Measurements from ENCODE around the gene ATP8B4. TPM values are rescaled to one million over a fixed set of nuclear protein-coding genes. Genes with fewer than 3 reads are reported as not detected.
"Not testable (repeated sequence)": the region's sequence is repeated elsewhere in the genome, so short reads cannot be mapped to it uniquely, and the experiment has no call there.

The ATP8B4 gene, protein sequence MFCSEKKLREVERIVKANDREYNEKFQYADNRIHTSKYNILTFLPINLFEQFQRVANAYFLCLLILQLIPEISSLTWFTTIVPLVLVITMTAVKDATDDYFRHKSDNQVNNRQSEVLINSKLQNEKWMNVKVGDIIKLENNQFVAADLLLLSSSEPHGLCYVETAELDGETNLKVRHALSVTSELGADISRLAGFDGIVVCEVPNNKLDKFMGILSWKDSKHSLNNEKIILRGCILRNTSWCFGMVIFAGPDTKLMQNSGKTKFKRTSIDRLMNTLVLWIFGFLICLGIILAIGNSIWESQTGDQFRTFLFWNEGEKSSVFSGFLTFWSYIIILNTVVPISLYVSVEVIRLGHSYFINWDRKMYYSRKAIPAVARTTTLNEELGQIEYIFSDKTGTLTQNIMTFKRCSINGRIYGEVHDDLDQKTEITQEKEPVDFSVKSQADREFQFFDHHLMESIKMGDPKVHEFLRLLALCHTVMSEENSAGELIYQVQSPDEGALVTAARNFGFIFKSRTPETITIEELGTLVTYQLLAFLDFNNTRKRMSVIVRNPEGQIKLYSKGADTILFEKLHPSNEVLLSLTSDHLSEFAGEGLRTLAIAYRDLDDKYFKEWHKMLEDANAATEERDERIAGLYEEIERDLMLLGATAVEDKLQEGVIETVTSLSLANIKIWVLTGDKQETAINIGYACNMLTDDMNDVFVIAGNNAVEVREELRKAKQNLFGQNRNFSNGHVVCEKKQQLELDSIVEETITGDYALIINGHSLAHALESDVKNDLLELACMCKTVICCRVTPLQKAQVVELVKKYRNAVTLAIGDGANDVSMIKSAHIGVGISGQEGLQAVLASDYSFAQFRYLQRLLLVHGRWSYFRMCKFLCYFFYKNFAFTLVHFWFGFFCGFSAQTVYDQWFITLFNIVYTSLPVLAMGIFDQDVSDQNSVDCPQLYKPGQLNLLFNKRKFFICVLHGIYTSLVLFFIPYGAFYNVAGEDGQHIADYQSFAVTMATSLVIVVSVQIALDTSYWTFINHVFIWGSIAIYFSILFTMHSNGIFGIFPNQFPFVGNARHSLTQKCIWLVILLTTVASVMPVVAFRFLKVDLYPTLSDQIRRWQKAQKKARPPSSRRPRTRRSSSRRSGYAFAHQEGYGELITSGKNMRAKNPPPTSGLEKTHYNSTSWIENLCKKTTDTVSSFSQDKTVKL
- polyA plus RNA-seq (2013, experiment 1 of 2; ENCODE audit: insufficient read length), result 0.06 TPM
- 0.22 TPM for polyA plus RNA-seq (2013, experiment 2 of 2; ENCODE audit: insufficient read length)

- no peak for DNase-seq
Measured at GRCh38 chr15:50119063-50120040, at the start of gene ATP8B4. ATP8B4 (minus strand) TSS chr15:50119233; CDS start chr15:50106966, 12,267 bp downstream.

DNA sequence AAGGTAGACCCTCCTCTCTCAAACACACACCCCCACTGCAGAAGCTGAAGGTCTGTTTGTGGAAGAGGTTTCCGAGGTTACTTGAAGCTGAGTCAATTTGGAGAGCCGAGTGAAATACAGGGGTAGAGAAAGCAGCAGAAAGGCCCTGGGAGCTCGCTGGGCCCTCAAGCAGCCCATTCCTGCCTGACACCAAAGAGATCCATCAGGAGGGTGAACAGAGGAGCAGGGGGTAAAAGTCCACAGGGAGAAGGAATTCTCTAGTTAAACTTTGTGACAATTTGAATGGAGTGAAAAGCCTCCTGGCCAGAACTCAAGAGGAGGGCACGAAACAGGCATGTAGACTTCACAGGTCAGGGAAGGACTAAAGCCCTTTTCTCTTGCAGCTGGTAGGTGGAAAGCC lies 49.3 kb upstream of the ATP8B4 start:
- DNase-seq, result no peak

DNA sequence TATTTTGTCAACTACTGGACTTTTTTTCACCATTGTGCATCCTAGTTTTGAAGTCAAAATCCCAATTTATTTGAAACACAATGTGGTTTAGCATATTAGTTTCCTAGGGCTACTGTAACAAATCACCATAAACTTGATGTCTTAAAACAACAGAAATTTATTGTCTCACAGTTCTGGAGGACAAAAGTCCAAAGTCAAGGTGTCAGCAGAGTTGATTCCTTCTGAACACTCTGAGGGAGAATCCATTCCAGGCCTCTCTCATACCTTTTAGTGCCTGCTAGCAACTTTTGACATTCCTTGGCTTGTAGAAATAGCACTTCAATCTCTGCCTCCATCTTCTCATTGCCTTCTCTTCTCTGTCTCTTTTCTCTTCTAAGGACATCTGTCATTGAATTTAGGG lies 48.1 kb upstream of the ATP8B4 start:
- DNase-seq, result no peak

- DNase-seq, result peak; percentile 60
Measured at GRCh38 chr15:50166216-50166615, 47.2 kb upstream of the ATP8B4 start.

DNA sequence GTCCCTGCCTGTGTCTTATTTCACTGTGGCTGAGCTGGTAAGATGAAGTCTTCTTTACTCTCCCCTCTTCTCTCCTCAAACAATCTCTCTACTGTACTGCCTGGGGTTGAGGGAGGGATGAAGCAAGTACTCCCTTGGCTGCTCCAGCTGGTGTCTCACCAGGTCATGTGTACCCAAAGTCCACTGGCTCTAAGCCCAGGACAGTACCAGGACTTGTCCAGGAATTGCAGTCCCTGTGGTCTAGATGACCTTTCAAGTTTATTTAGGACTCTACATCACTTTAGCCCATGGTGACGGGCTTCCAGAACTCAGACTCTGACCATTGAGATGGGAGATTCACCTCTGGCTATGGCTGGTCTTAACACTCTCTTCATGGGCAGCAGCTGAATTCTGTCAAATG lies 45.4 kb upstream of the ATP8B4 start:
- no peak for DNase-seq

DNA sequence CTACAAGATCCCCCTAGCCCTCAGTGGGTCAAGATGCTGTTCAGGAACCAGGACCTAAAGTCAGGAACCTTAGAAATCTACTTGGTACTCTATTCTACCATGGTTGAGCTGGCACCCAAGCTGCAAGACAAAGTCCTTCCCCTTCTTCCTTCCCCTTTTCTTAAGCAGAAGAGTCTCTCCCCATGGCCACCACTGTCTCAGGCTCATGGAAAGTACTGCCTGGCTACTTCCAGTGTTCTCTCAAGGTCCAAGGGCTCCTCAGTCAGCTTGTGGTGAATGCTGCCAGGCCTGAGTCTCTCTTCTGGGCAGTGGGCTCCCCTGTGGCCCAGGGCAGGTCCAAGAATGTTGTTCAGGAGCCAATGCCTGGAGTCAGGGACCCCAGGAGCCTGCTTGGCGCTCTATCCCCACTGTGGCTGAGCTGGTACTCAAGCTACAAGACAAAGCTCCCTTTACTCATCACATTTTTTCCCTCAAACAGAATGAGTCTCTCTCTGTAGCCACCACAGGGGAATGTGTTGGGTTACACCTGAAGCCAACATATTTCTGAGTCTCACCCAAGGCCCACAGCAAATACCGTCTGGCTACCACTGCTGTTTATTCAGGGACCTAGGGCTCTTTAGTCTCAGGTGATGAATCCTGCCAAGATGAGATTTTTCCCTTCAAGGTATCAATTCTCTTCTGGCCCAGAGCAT lies 44.8 kb upstream of the ATP8B4 start:
- DNase-seq, result no peak

DNA sequence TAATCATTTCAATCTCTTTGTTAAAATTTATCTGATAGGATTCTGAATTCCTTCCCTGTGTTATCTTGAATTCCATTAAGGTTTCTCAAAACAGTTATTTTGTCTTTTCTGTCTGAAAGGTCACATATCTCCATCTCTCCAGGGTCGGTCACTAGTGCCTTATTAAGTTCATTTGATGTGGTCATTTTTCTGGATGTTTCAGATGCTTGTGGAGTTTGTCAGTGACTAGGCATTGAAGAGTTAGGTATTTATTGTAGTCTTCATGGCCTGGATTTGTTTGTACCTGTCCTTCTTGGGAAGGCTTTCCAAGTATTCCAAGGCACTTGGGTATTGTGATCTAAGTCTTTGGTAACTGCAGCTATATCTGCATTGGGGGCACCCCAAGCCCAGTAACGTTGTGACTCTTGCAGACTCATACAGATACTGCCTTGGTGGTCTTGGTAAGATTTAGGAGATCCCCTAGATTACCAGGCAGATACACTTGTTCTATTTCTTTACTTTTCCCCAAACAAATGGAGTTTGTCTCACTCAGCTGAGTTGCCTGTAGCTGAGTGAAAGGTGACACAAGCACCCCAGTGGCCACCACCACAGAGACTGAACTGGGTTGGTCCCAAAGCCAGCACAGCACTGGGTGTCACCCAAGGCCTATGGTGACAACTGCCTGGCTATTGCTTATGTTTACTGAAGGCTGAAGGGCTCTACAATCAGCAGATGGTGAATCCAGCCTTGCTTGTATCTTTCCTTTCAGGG lies 44.1 kb upstream of the ATP8B4 start:
- no peak for DNase-seq

GRCh38 chr15:50158236-50158635 lies 39.2 kb upstream of the ATP8B4 start:
- DNase-seq, result not testable (repeated sequence)

GRCh38 chr15:50151476-50151875 lies 32.4 kb upstream of the ATP8B4 start:
- no peak for DNase-seq

DNA sequence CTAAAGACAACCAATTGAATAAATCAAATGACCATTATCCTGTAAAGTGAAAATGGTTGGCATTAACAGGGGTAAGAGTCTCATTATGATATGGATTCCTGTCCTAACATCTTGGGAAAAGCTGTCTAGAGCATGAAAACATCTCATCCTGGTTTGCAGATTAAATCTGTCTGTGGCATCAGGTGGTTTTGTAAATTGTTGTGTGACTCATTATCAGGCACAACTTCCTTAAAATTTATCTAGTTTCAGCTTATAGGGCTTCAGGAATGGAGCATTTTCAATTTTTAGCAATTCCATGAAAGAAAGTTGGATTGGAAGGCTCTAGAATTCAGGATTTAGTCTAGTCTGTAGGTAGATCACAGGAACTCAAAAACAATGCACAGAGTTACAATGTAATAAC lies 31.8 kb upstream of the ATP8B4 start:
- DNase-seq, result no peak

- no peak for DNase-seq
Measured at GRCh38 chr15:50150349-50150748, 31.3 kb upstream of the ATP8B4 start.

GRCh38 chr15:50149090-50149489 lies 30.1 kb upstream of the ATP8B4 start:
- DNase-seq, result no peak

GRCh38 chr15:50148362-50148963 lies 29.4 kb upstream of the ATP8B4 start:
- peak; percentile 53 for DNase-seq

GRCh38 chr15:50146632-50147031 lies 27.6 kb upstream of the ATP8B4 start:
- DNase-seq, result no peak

GRCh38 chr15:50145451-50145872 lies 26.4 kb upstream of the ATP8B4 start:
- peak; percentile 84 for DNase-seq

GRCh38 chr15:50144341-50145120 lies 25.5 kb upstream of the ATP8B4 start:
- no peak for DNase-seq

GRCh38 chr15:50143255-50143860 lies 24.3 kb upstream of the ATP8B4 start:
- no peak for DNase-seq

GRCh38 chr15:50141856-50142255 lies 22.8 kb upstream of the ATP8B4 start:
- DNase-seq, result no peak

All from fibroblast of skin of scalp (primary cell).